Osteoblast (primary cell): ENCODE measurements around the gene TCERG1L. TPM values are rescaled to one million over a fixed set of nuclear protein-coding genes. Genes with fewer than 3 reads are reported as not detected.
A peak's percentile ranks its signal among the peaks of the same experiment; 100 is the strongest.

ENCODE experiments used
- DNase-seq: peaks from one replicate; pipeline ENCODE4 v3.0.0; 2011; ENCODE audit warnings: low spot score, mixed read lengths; ENCODE audit not compliant: insufficient read length; ENCODE audit errors: missing footprints
- H2AFZ ChIP-seq: 2 replicates; pipeline ENCODE4 v1.6.0; 2011; ENCODE audit warnings: mild to moderate bottlenecking, low read length
- H3K27ac ChIP-seq: 2 replicates; pipeline ENCODE4 v1.5.1; 2011; ENCODE audit warnings: mild to moderate bottlenecking, low read depth, low read length, moderate library complexity
- H3K27me3 ChIP-seq: 2 replicates; pipeline ENCODE4 v1.6.0; 2012; ENCODE audit warnings: mild to moderate bottlenecking, control low read depth, inconsistent platforms, low read length, moderate library complexity; ENCODE audit not compliant: insufficient read depth
- H3K36me3 ChIP-seq: 2 replicates; pipeline ENCODE4 v1.5.1; 2011; ENCODE audit warnings: mild to moderate bottlenecking, low read length, control low read depth, moderate library complexity; ENCODE audit not compliant: insufficient read depth
- H3K4me1 ChIP-seq: 2 replicates; pipeline ENCODE4 v1.5.1; 2011; ENCODE audit warnings: mild to moderate bottlenecking, low read length, control low read depth, moderate library complexity; ENCODE audit not compliant: insufficient read depth
- H3K4me2 ChIP-seq: 2 replicates; pipeline ENCODE4 v1.6.0; 2011; ENCODE audit warnings: mild to moderate bottlenecking, low read length; ENCODE audit not compliant: insufficient read depth
- H3K4me3 ChIP-seq: fragments of 200-600 bp; sonication (generic); 3 replicates; pipeline ENCODE4 v1.5.1; 2012; ENCODE audit warnings: mild to moderate bottlenecking, low read length, inconsistent platforms; ENCODE audit not compliant: insufficient read depth
- H3K79me2 ChIP-seq: 2 replicates; pipeline ENCODE4 v1.6.0; 2012; ENCODE audit warnings: mild to moderate bottlenecking, low read length, control low read depth, inconsistent platforms; ENCODE audit not compliant: insufficient read depth
- H3K9me3 ChIP-seq: 2 replicates; pipeline ENCODE4 v1.5.1; 2011; ENCODE audit warnings: low read depth, low read length, control low read depth
- H4K20me1 ChIP-seq: 2 replicates; pipeline ENCODE4 v1.6.0; 2012; ENCODE audit warnings: mild to moderate bottlenecking, low read length, control low read depth; ENCODE audit not compliant: insufficient read depth
- CTCF ChIP-seq: IDR thresholded peaks from 2 replicates; pipeline ENCODE4 v1.5.1; 2011; ENCODE audit warnings: mild to moderate bottlenecking, low read depth, low read length, moderate library complexity; ENCODE audit errors: extremely low read depth
- total RNA-seq: library from RNA; depleted of rRNA; stranded (reverse); fragments of >200 nt; gene quantifications from 2 replicates; pipeline ENCODE4 v1.2.3, GENCODE V29; 2012

Gene TCERG1L
- total RNA-seq, 1 donor, result under 0.01 TPM

- peak; percentile 44 for DNase-seq
- Histone ChIP-seq H3K4me1 (no peaks in the 10 kb centered on the region), H3K4me3 (no peak overlapping the region), H3K27me3 (no peaks in the 10 kb centered on the region), H3K27ac (no peak overlapping the region), H3K9me3 (peaks cover 3% of the 10 kb centered on the region), H3K36me3 (no peaks in the 10 kb centered on the region), H4K20me1 (no peaks in the 10 kb centered on the region), H2AFZ (no peak overlapping the region), H3K79me2 (no peaks in the 10 kb centered on the region), H3K4me2 (no peak overlapping the region)
- no peak for TF ChIP-seq CTCF
Measured at GRCh38 chr10:131214521-131215244, 96.8 kb downstream of the TCERG1L start.

GRCh38 chr10:131213741-131214505 lies 97.6 kb downstream of the TCERG1L start:
- Histone ChIP-seq H3K79me2 (no peaks in the 10 kb centered on the region), H3K9me3 (peaks cover 3% of the 10 kb centered on the region), H2AFZ (no peak overlapping the region), H3K4me3 (no peak overlapping the region), H3K27ac (no peak overlapping the region), H4K20me1 (no peaks in the 10 kb centered on the region), H3K27me3 (no peaks in the 10 kb centered on the region), H3K36me3 (no peaks in the 10 kb centered on the region), H3K4me1 (no peaks in the 10 kb centered on the region), H3K4me2 (no peak overlapping the region)
- no peak for TF ChIP-seq CTCF
- no peak for DNase-seq

- Histone ChIP-seq H3K4me2 (no peak overlapping the region), H3K4me1 (no peaks in the 10 kb centered on the region)
- TF ChIP-seq CTCF, result no peak
Measured at GRCh38 chr10:131212763-131213325, 98.7 kb downstream of the TCERG1L start.

More at GRCh38 chr10:131212763-131213325, 98.7 kb downstream of the TCERG1L start:
- no peaks in the 10 kb centered on the region for H3K27me3 ChIP-seq
- DNase-seq, result no peak
- no peak overlapping the region for H3K27ac ChIP-seq
- H3K9me3 ChIP-seq, result peaks cover 3% of the 10 kb centered on the region
- no peak overlapping the region for H3K4me3 ChIP-seq
- H2AFZ ChIP-seq, result no peak overlapping the region
- H3K79me2 ChIP-seq, result no peaks in the 10 kb centered on the region
- no peaks in the 10 kb centered on the region for H3K36me3 ChIP-seq
- no peaks in the 10 kb centered on the region for H4K20me1 ChIP-seq
